GM12878 (cell line): ENCODE data around the gene TMSB10. TPM values are rescaled to one million over a fixed set of nuclear protein-coding genes. Genes with fewer than 3 reads are reported as not detected.

Source experiments
- CBX3 ChIP-seq: fragments of 200-600 bp; sonication (generic); IDR thresholded peaks from 2 replicates; pipeline ENCODE4 v1.6.1; 2016; ENCODE audit warnings: low read depth, borderline replicate concordance
- GATAD2B ChIP-seq: fragments of 450-650 bp; conservative IDR thresholded peaks from 2 replicates; pipeline ENCODE4 v1.6.1; 2017; ENCODE audit warnings: low read depth, mild to moderate bottlenecking, moderate library complexity
- IRF4 ChIP-seq: IDR thresholded peaks from 2 replicates; pipeline ENCODE4 v1.6.1; 2011; ENCODE audit warnings: low read depth, low read length
- JUNB ChIP-seq: IDR thresholded peaks from 2 replicates; pipeline ENCODE4 v1.6.1; 2016; ENCODE audit warnings: antibody characterized with exemption, mild to moderate bottlenecking
- MXI1 ChIP-seq: fragments of 150-350 bp; IDR thresholded peaks from 2 replicates; pipeline ENCODE4 v1.6.1; 2011; ENCODE audit warnings: low read depth, mild to moderate bottlenecking, inconsistent platforms, low read length, improper control_type of control experiment
- NFXL1 ChIP-seq: fragments of 450-650 bp; IDR thresholded peaks from 2 replicates; pipeline ENCODE4 v1.6.1; 2017; ENCODE audit warnings: antibody characterized with exemption, mild to moderate bottlenecking, borderline replicate concordance
- PML ChIP-seq: IDR thresholded peaks from 2 replicates; pipeline ENCODE4 v1.6.1; 2012; ENCODE audit warnings: low read length, inconsistent platforms
- POLR2A ChIP-seq: IDR thresholded peaks from 2 replicates; pipeline ENCODE4 v1.6.1; 2011; ENCODE audit warnings: low read depth, mild to moderate bottlenecking, low read length
- POLR2AphosphoS2 ChIP-seq: IDR thresholded peaks from 2 replicates; pipeline ENCODE4 v1.6.1; 2011; ENCODE audit warnings: low read depth, mild to moderate bottlenecking, low read length, improper control_type of control experiment, moderate library complexity
- POLR2AphosphoS5 ChIP-seq: IDR thresholded peaks from 2 replicates; pipeline ENCODE4 v1.6.1; 2011; ENCODE audit warnings: mild to moderate bottlenecking, low read length, inconsistent platforms
- SPI1 ChIP-seq: IDR thresholded peaks from 2 replicates; pipeline ENCODE4 v1.6.1; 2011; ENCODE audit warnings: low read depth, mild to moderate bottlenecking, low read length, moderate library complexity, borderline replicate concordance; ENCODE audit not compliant: insufficient read depth
- SREBF1 ChIP-seq: IDR thresholded peaks from 2 replicates; pipeline ENCODE4 v1.6.1; 2012; ENCODE audit warnings: mild to moderate bottlenecking, low read length
- SREBF2 ChIP-seq: IDR thresholded peaks from 2 replicates; pipeline ENCODE4 v1.6.1; 2012; ENCODE audit warnings: mild to moderate bottlenecking, low read length
- SUPT20H ChIP-seq: IDR thresholded peaks from 2 replicates; pipeline ENCODE4 v1.6.1; 2011; ENCODE audit warnings: low read depth, mild to moderate bottlenecking, low read length, moderate library complexity, borderline replicate concordance; ENCODE audit not compliant: control insufficient read depth
- TCF7 ChIP-seq: IDR thresholded peaks from 2 replicates; pipeline ENCODE4 v1.6.1; 2014; ENCODE audit warnings: antibody characterized with exemption, borderline replicate concordance
- ZNF217 ChIP-seq: fragments of 450-650 bp; IDR thresholded peaks from 2 replicates; pipeline ENCODE4 v1.6.1; 2017; ENCODE audit warnings: antibody characterized with exemption, mild to moderate bottlenecking
- ZNF274 ChIP-seq: IDR thresholded peaks from one replicate; pipeline ENCODE4 v1.8.0; 2011; ENCODE audit not compliant: insufficient read length, insufficient read depth
- polyA plus RNA-seq, 11 experiments: library from polyadenylated mRNA; depleted of rRNA in 4 of 11; unstranded in 6 of 11; stranded (reverse) in 5 of 11; fragments of >200 nt; fragmentation: Nextera tagmentation in 4 of 11; fragmentation: Illumina TruSeq in 1 of 11; extraction: Ambion mirVana in 4 of 11; extraction: Trizol in 1 of 11; gene quantifications; 1 replicate in 1 of 11; 2 replicates in 10 of 11; pipeline versions ENCODE4 v1.2.1 to v1.2.3, GENCODE V29; 2011 to 2016; ENCODE audit warnings: inconsistent platforms in 2 of 11, missing spikeins in 2 of 11, low read depth in 1 of 11
- total RNA-seq, 4 experiments: library from RNA; depleted of rRNA in 3 of 4; stranded (reverse); fragments of >200 nt in 3 of 4; fragmentation: Illumina TruSeq in 1 of 4; extraction: Trizol in 1 of 4; gene quantifications; 2 replicates each; pipeline versions ENCODE4 v1.2.1 to v1.2.3, GENCODE V29; 2013 to 2021
- TF ChIP-seq, protein P1 (sequence below): fragments of 450-650 bp; IDR thresholded peaks from 2 replicates; pipeline ENCODE4 v1.6.1; 2016; ENCODE audit warnings: mild to moderate bottlenecking
- TF ChIP-seq, protein P2 (sequence below): fragments of 450-650 bp; IDR thresholded peaks from 2 replicates; pipeline ENCODE4 v1.6.1; 2017; ENCODE audit warnings: borderline replicate concordance
- TF ChIP-seq, protein P3 (sequence below): fragments of 450-650 bp; formaldehyde crosslinking; IDR thresholded peaks from 2 replicates; pipeline ENCODE4 v1.4.0; 2022; ENCODE audit warnings: mild to moderate bottlenecking, moderate library complexity
- TF ChIP-seq, protein P4 (sequence below), 3 experiments: IDR thresholded peaks in 2 of 3; conservative IDR thresholded peaks in 1 of 3; 2 replicates each; pipeline ENCODE4 v1.5.1; 2011; ENCODE audit warnings: low read depth in 3 of 3, low read length in 3 of 3, mild to moderate bottlenecking in 3 of 3, control low read depth in 2 of 3, moderate library complexity in 2 of 3, inconsistent platforms in 1 of 3, mixed read lengths in 1 of 3; ENCODE audit not compliant: control insufficient read depth in 2 of 3, insufficient read depth in 1 of 3; ENCODE audit errors: extremely low read depth in 1 of 3
- TF ChIP-seq, protein P5 (sequence below): IDR thresholded peaks from 2 replicates; pipeline ENCODE4 v1.6.1; 2011; ENCODE audit warnings: low read depth, mild to moderate bottlenecking, low read length, moderate library complexity, borderline replicate concordance; ENCODE audit errors: extremely low read depth
- TF ChIP-seq, protein P6 (sequence below): IDR thresholded peaks from 2 replicates; pipeline ENCODE4 v1.6.1; 2012; ENCODE audit warnings: low read depth, low read length, improper control_type of control experiment

The TMSB10 gene
- total and polyA plus RNA-seq, 10 of the 15 experiments (the other 5 are each of a cell fraction or from before 2014, with no cell fraction given) = 1,406 to 4,860 (median 3,381) TPM

DNA sequence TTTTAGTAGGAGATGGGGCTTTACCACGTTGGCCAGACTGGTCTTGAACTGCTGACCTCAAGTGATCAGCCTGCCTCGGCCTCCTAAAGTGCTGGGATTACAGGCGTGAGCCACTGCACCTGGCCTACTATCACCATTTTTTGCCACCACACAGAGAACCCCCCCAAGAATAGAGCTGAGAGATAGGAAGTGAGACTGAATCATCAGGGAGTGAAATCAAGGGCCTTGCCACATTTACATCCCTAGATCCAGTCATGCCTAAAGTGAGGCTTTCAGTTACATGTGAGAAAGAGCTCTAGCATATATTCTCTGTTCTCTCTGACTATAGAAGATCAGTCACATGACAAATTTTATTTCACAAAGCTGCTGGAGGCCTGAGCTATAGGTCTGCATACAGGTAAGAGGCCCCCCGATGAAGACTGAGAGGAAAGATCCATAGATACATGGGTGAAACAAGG is 37.5 kb downstream of the TMSB10 start (continued):
- no peak for TF ChIP-seq SREBF2
- TF ChIP-seq POLR2AphosphoS5 = peak; percentile 72
- TF ChIP-seq, protein P1, sequence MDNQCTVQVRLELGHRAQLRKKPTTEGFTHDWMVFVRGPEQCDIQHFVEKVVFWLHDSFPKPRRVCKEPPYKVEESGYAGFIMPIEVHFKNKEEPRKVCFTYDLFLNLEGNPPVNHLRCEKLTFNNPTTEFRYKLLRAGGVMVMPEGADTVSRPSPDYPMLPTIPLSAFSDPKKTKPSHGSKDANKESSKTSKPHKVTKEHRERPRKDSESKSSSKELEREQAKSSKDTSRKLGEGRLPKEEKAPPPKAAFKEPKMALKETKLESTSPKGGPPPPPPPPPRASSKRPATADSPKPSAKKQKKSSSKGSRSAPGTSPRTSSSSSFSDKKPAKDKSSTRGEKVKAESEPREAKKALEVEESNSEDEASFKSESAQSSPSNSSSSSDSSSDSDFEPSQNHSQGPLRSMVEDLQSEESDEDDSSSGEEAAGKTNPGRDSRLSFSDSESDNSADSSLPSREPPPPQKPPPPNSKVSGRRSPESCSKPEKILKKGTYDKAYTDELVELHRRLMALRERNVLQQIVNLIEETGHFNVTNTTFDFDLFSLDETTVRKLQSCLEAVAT = 0 out of 2 replicates have a peak, but pooled peaks have one; percentile 28
- TF ChIP-seq, protein P2, sequence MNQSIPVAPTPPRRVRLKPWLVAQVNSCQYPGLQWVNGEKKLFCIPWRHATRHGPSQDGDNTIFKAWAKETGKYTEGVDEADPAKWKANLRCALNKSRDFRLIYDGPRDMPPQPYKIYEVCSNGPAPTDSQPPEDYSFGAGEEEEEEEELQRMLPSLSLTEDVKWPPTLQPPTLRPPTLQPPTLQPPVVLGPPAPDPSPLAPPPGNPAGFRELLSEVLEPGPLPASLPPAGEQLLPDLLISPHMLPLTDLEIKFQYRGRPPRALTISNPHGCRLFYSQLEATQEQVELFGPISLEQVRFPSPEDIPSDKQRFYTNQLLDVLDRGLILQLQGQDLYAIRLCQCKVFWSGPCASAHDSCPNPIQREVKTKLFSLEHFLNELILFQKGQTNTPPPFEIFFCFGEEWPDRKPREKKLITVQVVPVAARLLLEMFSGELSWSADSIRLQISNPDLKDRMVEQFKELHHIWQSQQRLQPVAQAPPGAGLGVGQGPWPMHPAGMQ = no peak
- TF ChIP-seq, protein P3, sequence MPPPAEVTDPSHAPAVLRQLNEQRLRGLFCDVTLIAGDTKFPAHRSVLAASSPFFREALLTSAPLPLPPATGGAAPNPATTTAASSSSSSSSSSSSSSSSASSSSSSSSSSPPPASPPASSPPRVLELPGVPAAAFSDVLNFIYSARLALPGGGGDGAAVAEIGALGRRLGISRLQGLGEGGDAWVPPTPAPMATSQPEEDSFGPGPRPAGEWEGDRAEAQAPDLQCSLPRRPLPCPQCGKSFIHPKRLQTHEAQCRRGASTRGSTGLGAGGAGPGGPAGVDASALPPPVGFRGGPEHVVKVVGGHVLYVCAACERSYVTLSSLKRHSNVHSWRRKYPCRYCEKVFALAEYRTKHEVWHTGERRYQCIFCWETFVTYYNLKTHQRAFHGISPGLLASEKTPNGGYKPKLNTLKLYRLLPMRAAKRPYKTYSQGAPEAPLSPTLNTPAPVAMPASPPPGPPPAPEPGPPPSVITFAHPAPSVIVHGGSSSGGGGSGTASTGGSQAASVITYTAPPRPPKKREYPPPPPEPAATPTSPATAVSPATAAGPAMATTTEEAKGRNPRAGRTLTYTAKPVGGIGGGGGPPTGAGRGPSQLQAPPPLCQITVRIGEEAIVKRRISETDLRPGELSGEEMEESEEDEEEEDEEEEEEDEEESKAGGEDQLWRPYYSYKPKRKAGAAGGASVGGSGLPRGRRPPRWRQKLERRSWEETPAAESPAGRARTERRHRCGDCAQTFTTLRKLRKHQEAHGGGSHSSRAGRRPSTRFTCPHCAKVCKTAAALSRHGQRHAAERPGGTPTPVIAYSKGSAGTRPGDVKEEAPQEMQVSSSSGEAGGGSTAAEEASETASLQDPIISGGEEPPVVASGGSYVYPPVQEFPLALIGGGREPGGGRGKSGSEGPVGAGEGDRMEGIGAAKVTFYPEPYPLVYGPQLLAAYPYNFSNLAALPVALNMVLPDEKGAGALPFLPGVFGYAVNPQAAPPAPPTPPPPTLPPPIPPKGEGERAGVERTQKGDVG (CRISPR knock-in tag) = no peak
- TF ChIP-seq, protein P4, sequence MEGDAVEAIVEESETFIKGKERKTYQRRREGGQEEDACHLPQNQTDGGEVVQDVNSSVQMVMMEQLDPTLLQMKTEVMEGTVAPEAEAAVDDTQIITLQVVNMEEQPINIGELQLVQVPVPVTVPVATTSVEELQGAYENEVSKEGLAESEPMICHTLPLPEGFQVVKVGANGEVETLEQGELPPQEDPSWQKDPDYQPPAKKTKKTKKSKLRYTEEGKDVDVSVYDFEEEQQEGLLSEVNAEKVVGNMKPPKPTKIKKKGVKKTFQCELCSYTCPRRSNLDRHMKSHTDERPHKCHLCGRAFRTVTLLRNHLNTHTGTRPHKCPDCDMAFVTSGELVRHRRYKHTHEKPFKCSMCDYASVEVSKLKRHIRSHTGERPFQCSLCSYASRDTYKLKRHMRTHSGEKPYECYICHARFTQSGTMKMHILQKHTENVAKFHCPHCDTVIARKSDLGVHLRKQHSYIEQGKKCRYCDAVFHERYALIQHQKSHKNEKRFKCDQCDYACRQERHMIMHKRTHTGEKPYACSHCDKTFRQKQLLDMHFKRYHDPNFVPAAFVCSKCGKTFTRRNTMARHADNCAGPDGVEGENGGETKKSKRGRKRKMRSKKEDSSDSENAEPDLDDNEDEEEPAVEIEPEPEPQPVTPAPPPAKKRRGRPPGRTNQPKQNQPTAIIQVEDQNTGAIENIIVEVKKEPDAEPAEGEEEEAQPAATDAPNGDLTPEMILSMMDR (IDR thresholded peaks at IDR 0.05 in 2 of 3, conservative IDR thresholded peaks at IDR 0.05 in 1 of 3; ENCODE audit: control insufficient read depth in 2 of 3, extremely low read depth in 1 of 3, insufficient read depth in 1 of 3, low read depth in 3 of 3, low read length in 3 of 3) = no peak
- no peak for TF ChIP-seq CBX3
- TF ChIP-seq, protein P5, sequence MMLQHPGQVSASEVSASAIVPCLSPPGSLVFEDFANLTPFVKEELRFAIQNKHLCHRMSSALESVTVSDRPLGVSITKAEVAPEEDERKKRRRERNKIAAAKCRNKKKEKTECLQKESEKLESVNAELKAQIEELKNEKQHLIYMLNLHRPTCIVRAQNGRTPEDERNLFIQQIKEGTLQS = no peak
- no peak for TF ChIP-seq NFXL1
- peak; percentile 74 for TF ChIP-seq JUNB
- TF ChIP-seq ZNF217 = peak; percentile 74; the same call in 1 of the 2 replicates
- TF ChIP-seq ZNF274 = no peak
- TF ChIP-seq PML = peak; percentile 87
- TF ChIP-seq, protein P6, sequence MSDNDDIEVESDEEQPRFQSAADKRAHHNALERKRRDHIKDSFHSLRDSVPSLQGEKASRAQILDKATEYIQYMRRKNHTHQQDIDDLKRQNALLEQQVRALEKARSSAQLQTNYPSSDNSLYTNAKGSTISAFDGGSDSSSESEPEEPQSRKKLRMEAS = no peak
- peak; percentile 91 for TF ChIP-seq SPI1
- TF ChIP-seq SUPT20H = no peak
- TF ChIP-seq POLR2A = peak; percentile 47
- TF ChIP-seq IRF4 = peak; percentile 77; the same call in 1 of the 2 replicates
- no peak for TF ChIP-seq MXI1
- TF ChIP-seq SREBF1 = no peak
- peak; percentile 39; the same call in 1 of the 2 replicates for TF ChIP-seq GATAD2B
- 0 out of 2 replicates have a peak, but pooled peaks have one; percentile 50 for TF ChIP-seq TCF7
- TF ChIP-seq POLR2AphosphoS2 = no peak
